HepG2 (cell line): ENCODE data around the gene SPG7. TPM values are rescaled to one million over a fixed set of nuclear protein-coding genes. Genes with fewer than 3 reads are reported as not detected.

Source experiments
- ARNT2 ChIP-seq: sonication (generic); formaldehyde crosslinking; IDR thresholded peaks from 2 replicates; pipeline ENCODE4 v1.8.0; 2022; ENCODE audit warnings: mild to moderate bottlenecking, low read depth, missing genetic modification reagents, moderate library complexity
- DNMT3B ChIP-seq: conservative IDR thresholded peaks from 2 replicates; pipeline ENCODE4 v1.6.1; 2016; ENCODE audit warnings: missing biosample characterization, control low read depth
- GATAD2A ChIP-seq: IDR thresholded peaks from 2 replicates; pipeline ENCODE4 v1.6.1; 2016
- HOXA3 ChIP-seq: sonication (generic); formaldehyde crosslinking; IDR thresholded peaks from 2 replicates; pipeline ENCODE4 v1.5.0; 2020; ENCODE audit warnings: missing genetic modification reagents
- MBD4 ChIP-seq: IDR thresholded peaks from 2 replicates; pipeline ENCODE4 v1.6.1; 2012; ENCODE audit warnings: low read length, inconsistent platforms, borderline replicate concordance
- PHF20 ChIP-seq: sonication (generic); formaldehyde crosslinking; IDR thresholded peaks from 2 replicates; pipeline ENCODE4 v1.5.0; 2020; ENCODE audit warnings: mild to moderate bottlenecking, missing genetic modification reagents
- POLR2AphosphoS2 ChIP-seq: IDR thresholded peaks from 2 replicates; pipeline ENCODE4 v1.6.1; 2011; ENCODE audit warnings: low read depth, low read length, improper control_type of control experiment
- PTBP1 ChIP-seq: fragments of 200-400 bp; formaldehyde crosslinking; IDR thresholded peaks from 2 replicates; pipeline ENCODE4 v1.6.1; 2018; ENCODE audit warnings: low read length, low read depth; ENCODE audit not compliant: poor library complexity, severe bottlenecking
- RARA ChIP-seq: IDR thresholded peaks from 2 replicates; pipeline ENCODE4 v1.6.1; 2016; ENCODE audit warnings: missing genetic modification reagents, missing compliant biosample characterization
- SALL1 ChIP-seq: sonication (generic); formaldehyde crosslinking; IDR thresholded peaks from 2 replicates; pipeline ENCODE4 v1.8.0; 2022; ENCODE audit warnings: mild to moderate bottlenecking, missing genetic modification reagents
- SSRP1 ChIP-seq: IDR thresholded peaks from 2 replicates; pipeline ENCODE4 v1.6.1; 2016; ENCODE audit warnings: control low read depth
- TFE3 ChIP-seq: IDR thresholded peaks from 2 replicates; pipeline ENCODE4 v1.6.1; 2016
- ZFP41 ChIP-seq: sonication (generic); formaldehyde crosslinking; IDR thresholded peaks from 2 replicates; pipeline ENCODE4 v1.4.0; 2020; ENCODE audit warnings: mild to moderate bottlenecking, missing genetic modification reagents, borderline replicate concordance
- ZNF230 ChIP-seq: sonication (generic); formaldehyde crosslinking; IDR thresholded peaks from 2 replicates; pipeline ENCODE4 v1.4.0; 2020; ENCODE audit warnings: mild to moderate bottlenecking, missing genetic modification reagents
- ZNF274 ChIP-seq: sonication (generic); formaldehyde crosslinking; IDR thresholded peaks from 2 replicates; pipeline ENCODE4 v1.5.1; 2020; ENCODE audit warnings: mild to moderate bottlenecking, missing genetic modification reagents
- ZNF644 ChIP-seq: IDR thresholded peaks from 2 replicates; pipeline ENCODE4 v1.6.1; 2016; ENCODE audit warnings: low read depth
- ZNF891 ChIP-seq: sonication (generic); formaldehyde crosslinking; IDR thresholded peaks from 2 replicates; pipeline ENCODE4 v1.5.0; 2020; ENCODE audit warnings: mild to moderate bottlenecking, missing genetic modification reagents
- polyA plus RNA-seq, 8 experiments: library from polyadenylated mRNA; depleted of rRNA in 3 of 8; stranded (reverse) in 7 of 8; unstranded in 1 of 8; fragments of >200 nt; fragmentation: Illumina TruSeq in 4 of 8; extraction: Trizol in 4 of 8; gene quantifications; 2 replicates each; pipeline versions ENCODE4 v1.2.1 to v1.2.3, GENCODE V29; 2011 to 2016; ENCODE audit warnings: low read depth in 4 of 8, missing spikeins in 1 of 8, mixed read lengths in 1 of 8; ENCODE audit not compliant: insufficient read depth in 1 of 8
- total RNA-seq, 5 experiments: library from RNA; depleted of rRNA; stranded (reverse); fragments of >200 nt; fragmentation: Illumina TruSeq; extraction: Trizol; gene quantifications; 2 replicates each; pipeline ENCODE4 v1.2.3, GENCODE V29; 2016; ENCODE audit warnings: low read depth in 1 of 5
- TF ChIP-seq, protein P1 (sequence below): sonication (generic); formaldehyde crosslinking; IDR thresholded peaks from 2 replicates; pipeline ENCODE4 v1.4.0; 2020; ENCODE audit warnings: missing genetic modification reagents
- TF ChIP-seq, protein P2 (sequence below): sonication (generic); formaldehyde crosslinking; IDR thresholded peaks from 2 replicates; pipeline ENCODE4 v1.4.0; 2020; ENCODE audit warnings: mild to moderate bottlenecking, missing genetic modification reagents, borderline replicate concordance

SPG7 gene
- total and polyA plus RNA-seq, 2 of the 13 experiments (the other 11 are each of a cell fraction or from before 2014, with no cell fraction given) = 66.0 to 136 TPM

GRCh38 chr16:89545044-89545830 lies 37.0 kb downstream of the SPG7 start (continued):
- TF ChIP-seq, protein P1, sequence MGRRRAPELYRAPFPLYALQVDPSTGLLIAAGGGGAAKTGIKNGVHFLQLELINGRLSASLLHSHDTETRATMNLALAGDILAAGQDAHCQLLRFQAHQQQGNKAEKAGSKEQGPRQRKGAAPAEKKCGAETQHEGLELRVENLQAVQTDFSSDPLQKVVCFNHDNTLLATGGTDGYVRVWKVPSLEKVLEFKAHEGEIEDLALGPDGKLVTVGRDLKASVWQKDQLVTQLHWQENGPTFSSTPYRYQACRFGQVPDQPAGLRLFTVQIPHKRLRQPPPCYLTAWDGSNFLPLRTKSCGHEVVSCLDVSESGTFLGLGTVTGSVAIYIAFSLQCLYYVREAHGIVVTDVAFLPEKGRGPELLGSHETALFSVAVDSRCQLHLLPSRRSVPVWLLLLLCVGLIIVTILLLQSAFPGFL (CRISPR knock-in tag) = no peak
- no peak for TF ChIP-seq DNMT3B (CRISPR knock-in tag)
- TF ChIP-seq RARA (CRISPR knock-in tag) = peak; percentile 57; the same call in 1 of the 2 replicates
- no peak for TF ChIP-seq MBD4
- peak; percentile 61 for TF ChIP-seq TFE3
- peak; percentile 26; the same call in 1 of the 2 replicates for TF ChIP-seq PHF20 (CRISPR knock-in tag)
- TF ChIP-seq PTBP1 = no peak
- TF ChIP-seq GATAD2A = peak; percentile 70
- peak; percentile 86; the same call in 1 of the 2 replicates for TF ChIP-seq ZNF891
- TF ChIP-seq, protein P2, sequence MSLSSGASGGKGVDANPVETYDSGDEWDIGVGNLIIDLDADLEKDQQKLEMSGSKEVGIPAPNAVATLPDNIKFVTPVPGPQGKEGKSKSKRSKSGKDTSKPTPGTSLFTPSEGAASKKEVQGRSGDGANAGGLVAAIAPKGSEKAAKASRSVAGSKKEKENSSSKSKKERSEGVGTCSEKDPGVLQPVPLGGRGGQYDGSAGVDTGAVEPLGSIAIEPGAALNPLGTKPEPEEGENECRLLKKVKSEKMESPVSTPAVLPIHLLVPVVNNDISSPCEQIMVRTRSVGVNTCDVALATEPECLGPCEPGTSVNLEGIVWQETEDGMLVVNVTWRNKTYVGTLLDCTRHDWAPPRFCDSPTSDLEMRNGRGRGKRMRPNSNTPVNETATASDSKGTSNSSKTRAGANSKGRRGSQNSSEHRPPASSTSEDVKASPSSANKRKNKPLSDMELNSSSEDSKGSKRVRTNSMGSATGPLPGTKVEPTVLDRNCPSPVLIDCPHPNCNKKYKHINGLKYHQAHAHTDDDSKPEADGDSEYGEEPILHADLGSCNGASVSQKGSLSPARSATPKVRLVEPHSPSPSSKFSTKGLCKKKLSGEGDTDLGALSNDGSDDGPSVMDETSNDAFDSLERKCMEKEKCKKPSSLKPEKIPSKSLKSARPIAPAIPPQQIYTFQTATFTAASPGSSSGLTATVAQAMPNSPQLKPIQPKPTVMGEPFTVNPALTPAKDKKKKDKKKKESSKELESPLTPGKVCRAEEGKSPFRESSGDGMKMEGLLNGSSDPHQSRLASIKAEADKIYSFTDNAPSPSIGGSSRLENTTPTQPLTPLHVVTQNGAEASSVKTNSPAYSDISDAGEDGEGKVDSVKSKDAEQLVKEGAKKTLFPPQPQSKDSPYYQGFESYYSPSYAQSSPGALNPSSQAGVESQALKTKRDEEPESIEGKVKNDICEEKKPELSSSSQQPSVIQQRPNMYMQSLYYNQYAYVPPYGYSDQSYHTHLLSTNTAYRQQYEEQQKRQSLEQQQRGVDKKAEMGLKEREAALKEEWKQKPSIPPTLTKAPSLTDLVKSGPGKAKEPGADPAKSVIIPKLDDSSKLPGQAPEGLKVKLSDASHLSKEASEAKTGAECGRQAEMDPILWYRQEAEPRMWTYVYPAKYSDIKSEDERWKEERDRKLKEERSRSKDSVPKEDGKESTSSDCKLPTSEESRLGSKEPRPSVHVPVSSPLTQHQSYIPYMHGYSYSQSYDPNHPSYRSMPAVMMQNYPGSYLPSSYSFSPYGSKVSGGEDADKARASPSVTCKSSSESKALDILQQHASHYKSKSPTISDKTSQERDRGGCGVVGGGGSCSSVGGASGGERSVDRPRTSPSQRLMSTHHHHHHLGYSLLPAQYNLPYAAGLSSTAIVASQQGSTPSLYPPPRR (CRISPR knock-in tag) = peak; percentile 79; the same call in 1 of the 2 replicates
- no peak for TF ChIP-seq SSRP1
- TF ChIP-seq HOXA3 (CRISPR knock-in tag) = peak; percentile 75
- TF ChIP-seq ZNF274 (CRISPR knock-in tag) = peak; percentile 24; the same call in 1 of the 2 replicates
- no peak for TF ChIP-seq ZNF644 (CRISPR knock-in tag)
- 0 out of 2 replicates have a peak, but pooled peaks have one; percentile 14 for TF ChIP-seq ZNF230 (CRISPR knock-in tag)
- no peak for TF ChIP-seq POLR2AphosphoS2
- peak; percentile 57; the same call in 1 of the 2 replicates for TF ChIP-seq ARNT2
- peak; percentile 69; the same call in 1 of the 2 replicates for TF ChIP-seq SALL1
- TF ChIP-seq ZFP41 = 0 out of 2 replicates have a peak, but pooled peaks have one; percentile 24
